HG02943 (cell line): Measurements from ENCODE around the gene TKTL1.

Experiments
- ATAC-seq: cut with Tn5 transposase; IDR thresholded peaks from one replicate; pipeline ENCODE4 v1.9.1; 2021; ENCODE audit warnings: mild to moderate bottlenecking, low read depth, moderate library complexity; ENCODE audit not compliant: unreplicated experiment

The TKTL1 gene

GRCh38 chrX:154308108-154308946, 12.7 kb downstream of the TKTL1 start:
- ATAC-seq: no peak

GRCh38 chrX:154309041-154309775, 13.6 kb downstream of the TKTL1 start:
- no peak for ATAC-seq

GRCh38 chrX:154310616-154311536, 15.3 kb downstream of the TKTL1 start:
- no peak for ATAC-seq

GRCh38 chrX:154312116-154312515, 16.5 kb downstream of the TKTL1 start:
- no peak for ATAC-seq

- no peak for ATAC-seq
These were observed 17.6 kb downstream of the TKTL1 start for GRCh38 chrX:154313147-154313546.

- no peak for ATAC-seq
These were observed 19.8 kb downstream of the TKTL1 start for GRCh38 chrX:154315416-154315815.

GRCh38 chrX:154317391-154317995, 21.9 kb downstream of the TKTL1 start:
- ATAC-seq: no peak

GRCh38 chrX:154320406-154320805, 24.8 kb downstream of the TKTL1 start:
- ATAC-seq: no peak

GRCh38 chrX:154321152-154321551, 25.6 kb downstream of the TKTL1 start:
- no peak for ATAC-seq

- no peak for ATAC-seq
These were observed 26.0 kb downstream of the TKTL1 start for GRCh38 chrX:154321594-154321993.

- ATAC-seq: no peak
These were observed 27.3 kb downstream of the TKTL1 start for GRCh38 chrX:154322890-154323289.

- no peak for ATAC-seq
These were observed 27.9 kb downstream of the TKTL1 start for GRCh38 chrX:154323537-154323936.

GRCh38 chrX:154325541-154325940, 29.9 kb downstream of the TKTL1 start:
- ATAC-seq: no peak

GRCh38 chrX:154327038-154327820, 31.6 kb downstream of the TKTL1 start:
- no peak for ATAC-seq

- ATAC-seq: no peak
These were observed 33.1 kb downstream of the TKTL1 start for GRCh38 chrX:154328646-154329045.

- ATAC-seq: no peak
These were observed 33.7 kb downstream of the TKTL1 start for GRCh38 chrX:154329294-154329693.

GRCh38 chrX:154332561-154332960, 37.0 kb downstream of the TKTL1 start:
- no peak for ATAC-seq

GRCh38 chrX:154333116-154333515, 37.5 kb downstream of the TKTL1 start:
- ATAC-seq: no peak

GRCh38 chrX:154333837-154334271, 38.3 kb downstream of the TKTL1 start:
- ATAC-seq: no peak
